OCI-LY3 (cell line): ENCODE results near the gene CLCN2.

ENCODE experiments used
- H2AFZ ChIP-seq: fragments of 200-600, 300-600 bp; shearing (Covaris generic); 2 replicates; pipeline ENCODE4 v1.6.0; 2014; ENCODE audit warnings: antibody characterized with exemption, low read depth, low read length
- H3K27ac ChIP-seq: fragments of 200-600, 300-600 bp; sonication (generic); 2 replicates; pipeline ENCODE4 v1.5.1; 2014; ENCODE audit warnings: mild to moderate bottlenecking, low read length, moderate library complexity, mixed read lengths
- H3K27me3 ChIP-seq: fragments of 200-600, 300-600 bp; sonication (generic); 2 replicates; pipeline ENCODE4 v1.6.1; 2014; ENCODE audit warnings: low read depth, low read length, mixed read lengths
- H3K36me3 ChIP-seq: fragments of 200-600, 300-600 bp; sonication (generic); replicated peaks from 2 replicates; pipeline ENCODE3; 2014; ENCODE audit warnings: low read depth, low read length, mixed read lengths
- H3K4me1 ChIP-seq: fragments of 300-600, 200-600 bp; sonication (generic); 2 replicates; pipeline ENCODE4 v1.6.1; 2014; ENCODE audit warnings: low read length, mixed read lengths
- H3K4me2 ChIP-seq: fragments of 200-600, 300-600 bp; sonication (generic); 2 replicates; pipeline ENCODE4 v1.6.1; 2014; ENCODE audit warnings: low read length, mixed read lengths
- H3K4me3 ChIP-seq: fragments of 300-600, 200-600 bp; sonication (generic); 2 replicates; pipeline ENCODE4 v1.5.1; 2014; ENCODE audit warnings: antibody characterized with exemption, mild to moderate bottlenecking, low read length, moderate library complexity
- H3K79me2 ChIP-seq: fragments of 300-600, 200-600 bp; shearing (Covaris generic); 2 replicates; pipeline ENCODE4 v1.6.1; 2014; ENCODE audit warnings: mild to moderate bottlenecking, low read length, mixed read lengths
- H3K9ac ChIP-seq: fragments of 300-600, 200-600 bp; shearing (Covaris generic); 2 replicates; pipeline ENCODE4 v1.6.0; 2014; ENCODE audit warnings: mild to moderate bottlenecking, low read length, moderate library complexity
- H3K9me3 ChIP-seq: fragments of 200-600, 300-600 bp; shearing (Covaris generic); 2 replicates; pipeline ENCODE4 v1.6.1; 2014; ENCODE audit warnings: low read length, mixed read lengths; ENCODE audit not compliant: insufficient read depth
- H4K20me1 ChIP-seq: fragments of 200-600, 300-600 bp; sonication (generic); 2 replicates; pipeline ENCODE4 v1.6.1; 2016; ENCODE audit warnings: low read length, mixed read lengths; ENCODE audit not compliant: insufficient read depth
- CTCF ChIP-seq: fragments of 200-600, 300-600 bp; sonication (generic); IDR thresholded peaks from 2 replicates; pipeline ENCODE4 v1.5.1; 2014; ENCODE audit warnings: antibody characterized with exemption, low read length, low read depth
- EZH2phosphoT487 ChIP-seq: fragments of 200-600 bp; shearing (Covaris generic); IDR thresholded peaks from 2 replicates; pipeline ENCODE4 v1.6.1; 2018; ENCODE audit warnings: antibody characterized with exemption, mixed run types, low read depth

Gene CLCN2

GRCh38 chr3:184353546-184353941 is 7.9 kb downstream of the CLCN2 start:
- H3K27ac ChIP-seq, result no peak overlapping the region
- H4K20me1 ChIP-seq, result no peaks in the 10 kb centered on the region
- no peaks in the 10 kb centered on the region for H3K27me3 ChIP-seq
- H3K79me2 ChIP-seq, result no peaks in the 10 kb centered on the region
- H3K4me1 ChIP-seq, result no peaks in the 10 kb centered on the region
- H3K4me3 ChIP-seq, result no peak overlapping the region
- peaks cover 5% of the 10 kb centered on the region for H3K36me3 ChIP-seq
- H3K9ac ChIP-seq, result no peak overlapping the region
- no peak overlapping the region for H3K4me2 ChIP-seq
- H2AFZ ChIP-seq, result no peak overlapping the region
- TF ChIP-seq CTCF (no peak), EZH2phosphoT487 (no peak)
- H3K9me3 ChIP-seq, result no peaks in the 10 kb centered on the region

- Histone ChIP-seq H3K4me1 (no peaks in the 10 kb centered on the region), H2AFZ (no peak overlapping the region), H3K36me3 (peaks cover 5% of the 10 kb centered on the region), H3K79me2 (no peaks in the 10 kb centered on the region), H3K9me3 (no peaks in the 10 kb centered on the region), H3K9ac (no peak overlapping the region), H3K4me2 (no peak overlapping the region), H3K4me3 (no peak overlapping the region), H3K27me3 (no peaks in the 10 kb centered on the region), H3K27ac (no peak overlapping the region), H4K20me1 (no peaks in the 10 kb centered on the region)
- TF ChIP-seq CTCF (no peak), EZH2phosphoT487 (no peak)
Observed at GRCh38 chr3:184352897-184353545, 8.4 kb downstream of the CLCN2 start.

GRCh38 chr3:184352149-184352785 is 9.1 kb downstream of the CLCN2 start:
- no peak overlapping the region for H3K27ac ChIP-seq
- H3K9me3 ChIP-seq, result no peaks in the 10 kb centered on the region
- H3K36me3 ChIP-seq, result peaks cover 5% of the 10 kb centered on the region
- H3K4me3 ChIP-seq, result no peak overlapping the region
- no peak overlapping the region for H2AFZ ChIP-seq
- TF ChIP-seq EZH2phosphoT487 (no peak), CTCF (no peak)
- no peaks in the 10 kb centered on the region for H3K27me3 ChIP-seq
- H3K79me2 ChIP-seq, result no peaks in the 10 kb centered on the region
- no peaks in the 10 kb centered on the region for H3K4me1 ChIP-seq
- H3K4me2 ChIP-seq, result no peak overlapping the region
- no peak overlapping the region for H3K9ac ChIP-seq
- H4K20me1 ChIP-seq, result no peaks in the 10 kb centered on the region

- no peaks in the 10 kb centered on the region for H3K4me1 ChIP-seq
- H4K20me1 ChIP-seq, result no peaks in the 10 kb centered on the region
- no peaks in the 10 kb centered on the region for H3K9me3 ChIP-seq
- H3K9ac ChIP-seq, result no peak overlapping the region
- H3K36me3 ChIP-seq, result peaks cover 5% of the 10 kb centered on the region
- H3K79me2 ChIP-seq, result no peaks in the 10 kb centered on the region
- TF ChIP-seq CTCF (no peak), EZH2phosphoT487 (no peak)
- no peaks in the 10 kb centered on the region for H3K27me3 ChIP-seq
- no peak overlapping the region for H3K27ac ChIP-seq
- no peak overlapping the region for H3K4me2 ChIP-seq
- no peak overlapping the region for H2AFZ ChIP-seq
- H3K4me3 ChIP-seq, result no peak overlapping the region
Observed at GRCh38 chr3:184351511-184352148, 9.8 kb downstream of the CLCN2 start.
